Body of pancreas (tissue), 4 donors: Measurements from ENCODE around the gene PCBP3. TPM values are rescaled to one million over a fixed set of nuclear protein-coding genes. Genes with fewer than 3 reads are reported as not detected.

ENCODE experiments used
- ATAC-seq: fragments of 150-250 bp; one replicate; pipeline ENCODE4 v1.9.1; 2016
- DNase-seq, 4 donors: peaks; one replicate each; pipeline ENCODE4 v3.0.0-alpha.2; 2019
- H3K27ac ChIP-seq, 4 donors: fragments of 200-600 bp; sonication (generic); 1 replicate in 3 of 4; 2 replicates in 1 of 4; pipeline versions ENCODE4 v1.5.1 to v1.6.1; 2016 to 2019; ENCODE audit warnings: mild to moderate bottlenecking in 1 of 4, mixed read lengths in 1 of 4, moderate library complexity in 1 of 4
- H3K27me3 ChIP-seq, 2 donors: fragments of 200-600 bp; sonication (generic); one replicate each; pipeline ENCODE4 v1.6.0; 2016; ENCODE audit warnings: mild to moderate bottlenecking in 1 of 2
- H3K36me3 ChIP-seq, 2 donors: fragments of 200-600 bp; sonication (generic); replicated peaks in 1 of 2; 2 replicates each; pipeline ENCODE4 v1.5.1; 2016; ENCODE audit warnings: low read depth in 2 of 2; ENCODE audit not compliant: insufficient read depth in 1 of 2
- H3K4me1 ChIP-seq: fragments of 200-600 bp; sonication (generic); one replicate; pipeline ENCODE4 v1.6.0; 2016
- H3K4me3 ChIP-seq, 2 donors: fragments of 200-600 bp; sonication (generic); 1 replicate in 1 of 2; 2 replicates in 1 of 2; pipeline ENCODE4 v1.5.1; 2016 to 2019
- H3K9me3 ChIP-seq, 3 donors: fragments of 200-600 bp; sonication (generic); 1 replicate in 2 of 3; 2 replicates in 1 of 3; pipeline ENCODE4 v1.5.1; 2016
- POLR2A ChIP-seq, 3 donors: fragments of 450-650 bp; IDR thresholded peaks; one replicate each; pipeline ENCODE4 v1.6.1; 2016; ENCODE audit warnings: antibody characterized with exemption in 3 of 3, mild to moderate bottlenecking in 2 of 3
- WGBS, 2 donors: methylation state at CpG; one replicate each; pipeline ENCODE4 v1.1.5; 2017; 5-methylcytosine and 5-hydroxymethylcytosine counted together
- intact Hi-C: fragments of 100-400 bp; cut with DNase I; formaldehyde crosslinking; loops from one replicate; pipeline ENCODE4 v1.15.1; 2023
- total RNA-seq, 2 donors: library from RNA; depleted of rRNA; stranded (reverse); fragments of >200 nt; gene quantifications; one replicate each; pipeline ENCODE4 v1.1.0, GENCODE V29; 2016
- TF ChIP-seq, protein P1 (sequence below), 7 experiments: fragments of 450-650 bp in 4 of 7; fragments of 200-600 bp in 3 of 7; sonication (generic) in 3 of 7; IDR thresholded peaks; one replicate each; pipeline ENCODE4 v1.5.1; 2016 to 2019; ENCODE audit warnings: antibody characterized with exemption in 7 of 7

Gene PCBP3
- total RNA-seq, 2 donors from 2014 or later, result 1.3 to 4.6 TPM

DNA sequence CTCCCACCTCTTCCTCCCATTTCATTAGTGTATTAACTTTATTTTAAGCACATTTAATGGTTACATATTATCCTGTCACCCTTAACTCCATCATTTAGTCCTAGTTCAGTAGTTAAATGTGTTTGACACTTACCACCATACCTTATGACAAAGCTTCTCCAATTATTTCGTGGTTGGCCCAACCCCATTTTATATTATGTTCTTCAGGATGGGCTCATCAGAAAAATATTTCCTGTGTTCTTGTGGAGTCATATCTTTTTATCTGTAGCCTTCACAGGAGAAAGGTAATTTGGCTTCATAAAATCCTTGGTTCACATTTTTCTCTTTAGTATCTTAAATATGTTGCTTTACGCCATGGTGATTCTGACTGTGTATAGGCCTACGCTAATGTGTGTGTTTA lies 195.7 kb downstream of the PCBP3 start:
- intact Hi-C loops, result no loop called here
- no peak overlapping the region for H3K4me3 ChIP-seq
- no peak for DNase-seq
- TF ChIP-seq POLR2A (IDR thresholded peaks at IDR 0.05), result no peak
- TF ChIP-seq, protein P1, sequence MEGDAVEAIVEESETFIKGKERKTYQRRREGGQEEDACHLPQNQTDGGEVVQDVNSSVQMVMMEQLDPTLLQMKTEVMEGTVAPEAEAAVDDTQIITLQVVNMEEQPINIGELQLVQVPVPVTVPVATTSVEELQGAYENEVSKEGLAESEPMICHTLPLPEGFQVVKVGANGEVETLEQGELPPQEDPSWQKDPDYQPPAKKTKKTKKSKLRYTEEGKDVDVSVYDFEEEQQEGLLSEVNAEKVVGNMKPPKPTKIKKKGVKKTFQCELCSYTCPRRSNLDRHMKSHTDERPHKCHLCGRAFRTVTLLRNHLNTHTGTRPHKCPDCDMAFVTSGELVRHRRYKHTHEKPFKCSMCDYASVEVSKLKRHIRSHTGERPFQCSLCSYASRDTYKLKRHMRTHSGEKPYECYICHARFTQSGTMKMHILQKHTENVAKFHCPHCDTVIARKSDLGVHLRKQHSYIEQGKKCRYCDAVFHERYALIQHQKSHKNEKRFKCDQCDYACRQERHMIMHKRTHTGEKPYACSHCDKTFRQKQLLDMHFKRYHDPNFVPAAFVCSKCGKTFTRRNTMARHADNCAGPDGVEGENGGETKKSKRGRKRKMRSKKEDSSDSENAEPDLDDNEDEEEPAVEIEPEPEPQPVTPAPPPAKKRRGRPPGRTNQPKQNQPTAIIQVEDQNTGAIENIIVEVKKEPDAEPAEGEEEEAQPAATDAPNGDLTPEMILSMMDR (IDR thresholded peaks at IDR 0.05), result no peak
- no peak for ATAC-seq
- 91 to 92% methylated on average over 3 of the region's 3 CpGs for WGBS, 2 donors
- no peaks in the 10 kb centered on the region for H3K4me1 ChIP-seq
- no peaks in the 10 kb centered on the region for H3K36me3 ChIP-seq
- H3K9me3 ChIP-seq, result peaks cover 0 to 15% (median 0%) of the 10 kb centered on the region in 3 donors
- H3K27me3 ChIP-seq, result no peaks in the 10 kb centered on the region
- H3K27ac ChIP-seq, result no peak overlapping the region

DNA sequence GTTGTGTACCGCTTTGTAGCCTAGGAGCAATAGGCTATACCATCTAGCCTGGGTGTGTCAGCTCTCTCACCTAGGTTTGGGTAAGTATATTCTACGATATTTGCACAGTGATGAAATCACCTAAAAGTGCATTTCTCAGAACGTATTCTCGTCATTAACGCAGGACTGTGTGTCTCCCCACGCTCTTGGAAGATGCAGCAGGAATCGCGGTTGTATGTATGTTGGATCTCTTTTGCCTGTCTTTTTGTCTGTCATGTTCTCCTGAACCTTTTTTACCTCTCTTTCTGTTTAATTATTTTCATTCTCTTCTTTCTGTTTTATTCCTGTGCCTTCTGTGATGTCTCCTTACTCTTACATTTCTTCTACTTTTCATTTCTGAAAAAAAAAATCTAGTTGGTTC lies 197.5 kb downstream of the PCBP3 start:
- DNase-seq, result no peak
- intact Hi-C loops, result no loop called here

DNA sequence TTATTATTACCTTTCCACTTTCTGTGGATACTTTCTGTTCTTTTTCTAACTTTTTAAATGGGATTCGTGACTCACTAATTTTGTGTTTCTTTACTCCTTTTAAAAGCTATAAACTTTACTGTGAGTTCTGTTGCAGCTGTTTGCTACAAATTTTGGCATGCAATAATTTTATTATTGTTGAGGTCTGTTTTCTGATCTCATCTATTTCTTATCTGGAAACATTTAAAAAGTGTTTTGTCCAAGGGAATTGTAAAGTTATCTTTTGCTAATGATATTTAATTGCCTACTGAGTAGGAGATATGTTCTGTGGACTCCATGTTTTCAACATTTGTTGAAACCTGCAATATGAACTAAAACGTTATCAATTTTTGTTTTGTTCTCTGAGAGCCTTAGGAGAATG lies 199.9 kb downstream of the PCBP3 start:
- no peak for ATAC-seq
- WGBS, 2 donors, result 73 to 80% methylated on average over 2 of the region's 2 CpGs
- intact Hi-C loops, result no loop called here

More for the DNA sequence above, 197.5 kb downstream of the PCBP3 start:
- TF ChIP-seq, protein P1 (IDR thresholded peaks at IDR 0.05), result no peak
- TF ChIP-seq POLR2A (IDR thresholded peaks at IDR 0.05), result no peak
- no peaks in the 10 kb centered on the region for H3K27me3 ChIP-seq
- H3K27ac ChIP-seq, result no peak overlapping the region
- no peaks in the 10 kb centered on the region for H3K4me1 ChIP-seq
- no peaks in the 10 kb centered on the region for H3K36me3 ChIP-seq
- H3K9me3 ChIP-seq, result peaks cover 0 to 15% (median 0%) of the 10 kb centered on the region in 3 donors
- ATAC-seq, result no peak
- WGBS, 2 donors, result 76 to 88% methylated on average over 8 of the region's 8 CpGs
- H3K4me3 ChIP-seq, result no peak overlapping the region

DNA sequence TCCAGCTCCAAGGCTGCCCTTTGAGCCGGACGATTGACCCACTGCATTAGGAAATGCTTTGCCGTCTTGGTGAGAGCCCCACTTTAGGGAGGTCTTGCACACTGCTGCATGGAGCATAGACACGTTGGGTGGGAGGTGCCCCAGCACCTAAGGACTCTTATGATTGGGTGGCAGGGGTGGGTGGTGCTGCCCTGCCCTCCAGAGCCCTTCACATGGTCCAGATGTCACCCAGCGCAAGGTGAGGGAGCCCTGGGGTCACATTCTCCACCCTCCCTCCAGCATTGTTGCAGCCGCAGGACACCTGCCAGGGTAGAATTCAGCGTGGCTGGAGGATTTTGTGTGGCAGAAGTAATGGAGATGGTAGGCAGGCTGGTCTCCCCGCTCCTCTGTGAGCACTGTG lies 200.7 kb downstream of the PCBP3 start:
- no peak for ATAC-seq

More for the DNA sequence above, 199.9 kb downstream of the PCBP3 start:
- Histone ChIP-seq H3K4me3 (no peak overlapping the region), H3K27me3 (no peaks in the 10 kb centered on the region), H3K9me3 (peaks cover 0 to 15% (median 0%) of the 10 kb centered on the region in 3 donors), H3K27ac (no peak overlapping the region), H3K4me1 (no peaks in the 10 kb centered on the region), H3K36me3 (no peaks in the 10 kb centered on the region)
- DNase-seq, result no peak
- TF ChIP-seq POLR2A (IDR thresholded peaks at IDR 0.05), result no peak
- TF ChIP-seq, protein P1 (IDR thresholded peaks at IDR 0.05), result no peak

More for the DNA sequence above, 200.7 kb downstream of the PCBP3 start:
- no peak for DNase-seq
- Histone ChIP-seq H3K4me1 (no peaks in the 10 kb centered on the region), H3K36me3 (no peaks in the 10 kb centered on the region), H3K4me3 (no peak overlapping the region), H3K27ac (no peak overlapping the region), H3K27me3 (no peaks in the 10 kb centered on the region), H3K9me3 (peaks cover 0 to 15% (median 0%) of the 10 kb centered on the region in 3 donors)
- intact Hi-C loops, result no loop called here
- TF ChIP-seq POLR2A (IDR thresholded peaks at IDR 0.05), result no peak
- TF ChIP-seq, protein P1 (IDR thresholded peaks at IDR 0.05), result no peak
- WGBS, 2 donors, result 82 to 83% methylated on average over 7 to 8 of the region's 8 CpGs
